ENCODE measurements around the gene EYA2.

DNA sequence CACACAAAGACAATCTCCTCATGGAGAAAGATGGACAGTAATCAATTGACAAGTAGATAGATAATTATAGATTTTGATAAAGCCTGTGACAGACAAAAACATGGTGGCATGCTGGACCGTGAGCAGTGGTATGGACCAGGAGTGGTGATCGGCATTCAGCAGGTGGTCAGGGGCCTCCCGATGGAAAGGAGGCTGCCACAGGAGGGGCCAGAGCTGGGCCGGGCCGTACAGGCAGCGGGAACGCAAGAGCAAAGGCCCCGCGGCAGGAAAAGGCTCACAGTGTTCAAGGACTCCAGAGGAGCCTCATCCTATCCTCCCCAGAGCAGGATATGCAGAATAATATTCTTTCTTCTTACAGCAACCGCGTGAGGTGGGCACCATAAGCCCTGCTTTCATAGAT is 123.7 kb downstream of the EYA2 start:
- TF ChIP-seq, protein P1, sequence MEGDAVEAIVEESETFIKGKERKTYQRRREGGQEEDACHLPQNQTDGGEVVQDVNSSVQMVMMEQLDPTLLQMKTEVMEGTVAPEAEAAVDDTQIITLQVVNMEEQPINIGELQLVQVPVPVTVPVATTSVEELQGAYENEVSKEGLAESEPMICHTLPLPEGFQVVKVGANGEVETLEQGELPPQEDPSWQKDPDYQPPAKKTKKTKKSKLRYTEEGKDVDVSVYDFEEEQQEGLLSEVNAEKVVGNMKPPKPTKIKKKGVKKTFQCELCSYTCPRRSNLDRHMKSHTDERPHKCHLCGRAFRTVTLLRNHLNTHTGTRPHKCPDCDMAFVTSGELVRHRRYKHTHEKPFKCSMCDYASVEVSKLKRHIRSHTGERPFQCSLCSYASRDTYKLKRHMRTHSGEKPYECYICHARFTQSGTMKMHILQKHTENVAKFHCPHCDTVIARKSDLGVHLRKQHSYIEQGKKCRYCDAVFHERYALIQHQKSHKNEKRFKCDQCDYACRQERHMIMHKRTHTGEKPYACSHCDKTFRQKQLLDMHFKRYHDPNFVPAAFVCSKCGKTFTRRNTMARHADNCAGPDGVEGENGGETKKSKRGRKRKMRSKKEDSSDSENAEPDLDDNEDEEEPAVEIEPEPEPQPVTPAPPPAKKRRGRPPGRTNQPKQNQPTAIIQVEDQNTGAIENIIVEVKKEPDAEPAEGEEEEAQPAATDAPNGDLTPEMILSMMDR (IDR thresholded peaks at IDR 0.05): no peak
- TF ChIP-seq POLR2A (IDR thresholded peaks at IDR 0.05): no peak

All from adrenal gland (tissue), 5 donors.